Gastroesophageal sphincter (tissue), 4 donors: ENCODE results near the gene MXI1. TPM values are rescaled to one million over a fixed set of nuclear protein-coding genes. Genes with fewer than 3 reads are reported as not detected.

ENCODE experiments used
- ATAC-seq: fragments of 150-250 bp; one replicate; pipeline ENCODE4 v1.9.1; 2016; ENCODE audit warnings: mild to moderate bottlenecking, moderate library complexity
- H3K27ac ChIP-seq, 4 donors: fragments of 200-600 bp; sonication (generic) in 3 of 4; 1 replicate in 3 of 4; 2 replicates in 1 of 4; pipeline ENCODE4 v1.5.1; 2016 to 2019
- H3K27me3 ChIP-seq: fragments of 200-600 bp; sonication (generic); one replicate; pipeline ENCODE4 v1.5.1; 2019
- H3K36me3 ChIP-seq, 2 donors: fragments of 200-600 bp; sonication (generic); one replicate each; pipeline ENCODE4 v1.5.1; 2019; ENCODE audit warnings: control low read depth in 1 of 2
- H3K4me1 ChIP-seq, 3 donors: fragments of 200-600 bp; sonication (generic); 1 replicate in 2 of 3; 2 replicates in 1 of 3; pipeline ENCODE4 v1.5.1; 2016 to 2019; ENCODE audit warnings: control low read depth in 2 of 3
- H3K4me3 ChIP-seq, 2 donors: fragments of 200-600 bp; sonication (generic); one replicate each; pipeline ENCODE4 v1.5.1; 2019; ENCODE audit warnings: mild to moderate bottlenecking in 1 of 2, moderate library complexity in 1 of 2
- H3K9me3 ChIP-seq, 3 donors: fragments of 200-600 bp; sonication (generic); one replicate each; pipeline ENCODE4 v1.5.1; 2017 to 2019; ENCODE audit warnings: control low read depth in 2 of 3
- CTCF ChIP-seq, 4 experiments: fragments of 200-600 bp in 2 of 4; fragments of 450-650 bp in 2 of 4; sonication (generic) in 1 of 4; IDR thresholded peaks; one replicate each; pipeline ENCODE4 v1.5.1; 2017 to 2019; ENCODE audit warnings: antibody characterized with exemption in 4 of 4, mild to moderate bottlenecking in 2 of 4, moderate library complexity in 2 of 4
- EP300 ChIP-seq: sonication (generic); formaldehyde crosslinking; IDR thresholded peaks from one replicate; pipeline ENCODE4 v1.6.1; 2017; ENCODE audit warnings: antibody characterized with exemption, mild to moderate bottlenecking
- POLR2A ChIP-seq, 2 donors: fragments of 450-650 bp; IDR thresholded peaks; one replicate each; pipeline ENCODE4 v1.6.1; 2017; ENCODE audit warnings: antibody characterized with exemption in 2 of 2, mild to moderate bottlenecking in 2 of 2, moderate library complexity in 1 of 2
- POLR2AphosphoS5 ChIP-seq: sonication (generic); formaldehyde crosslinking; IDR thresholded peaks from one replicate; pipeline ENCODE4 v1.6.1; 2017; ENCODE audit warnings: antibody characterized with exemption
- WGBS, 2 donors: methylation state at CpG; one replicate each; pipeline ENCODE4 v1.1.5; 2018; ENCODE audit warnings: low coverage in 1 of 2; 5-methylcytosine and 5-hydroxymethylcytosine counted together
- total RNA-seq, 4 donors: library from RNA; depleted of rRNA; stranded (reverse); fragments of >200 nt; gene quantifications; one replicate each; pipeline ENCODE4 v1.1.0, GENCODE V29; 2016

Gene MXI1
- total RNA-seq, 4 donors from 2014 or later = 103 to 279 (median 218) TPM

- H3K27me3 ChIP-seq = peaks cover 61% of the 10 kb centered on the region
Measured at GRCh38 chr10:110168601-110169481, 38.6 kb upstream of the MXI1 start.

GRCh38 chr10:110169586-110169985 lies 37.8 kb upstream of the MXI1 start:
- H3K4me1 ChIP-seq = peaks cover 0 to 21% (median 6%) of the 10 kb centered on the region in 3 donors
- peaks cover 61% of the 10 kb centered on the region for H3K27me3 ChIP-seq
- TF ChIP-seq POLR2AphosphoS5 (no peak), POLR2A (IDR thresholded peaks at IDR 0.05) (no peak), EP300 (no peak), CTCF (IDR thresholded peaks at IDR 0.05) (no peak)
- 0% methylated on average over 1 of the region's 1 CpG; no CpG with 5 or more reads in 1 of the 2 donors for WGBS, 2 donors
- H3K4me3 ChIP-seq = no peak overlapping the region
- ATAC-seq = no peak
- H3K36me3 ChIP-seq = no peaks in the 10 kb centered on the region
- H3K9me3 ChIP-seq = no peaks in the 10 kb centered on the region
- H3K27ac ChIP-seq = no peak overlapping the region

More at GRCh38 chr10:110168601-110169481, 38.6 kb upstream of the MXI1 start:
- no peak for ATAC-seq
- H3K4me3 ChIP-seq = no peak overlapping the region
- 31 to 60% methylated on average over 4 of the region's 10 CpGs for WGBS, 2 donors
- no peaks in the 10 kb centered on the region for H3K9me3 ChIP-seq
- H3K36me3 ChIP-seq = no peaks in the 10 kb centered on the region
- peaks cover 0 to 21% (median 6%) of the 10 kb centered on the region in 3 donors for H3K4me1 ChIP-seq
- no peak overlapping the region for H3K27ac ChIP-seq
- TF ChIP-seq CTCF (IDR thresholded peaks at IDR 0.05) (no peak), POLR2AphosphoS5 (no peak)

GRCh38 chr10:110170142-110170971 lies 37.0 kb upstream of the MXI1 start:
- peaks cover 0 to 21% (median 6%) of the 10 kb centered on the region in 3 donors for H3K4me1 ChIP-seq
- ATAC-seq = no peak
- TF ChIP-seq POLR2AphosphoS5 (no peak), EP300 (no peak)

GRCh38 chr10:110171032-110171431 lies 36.4 kb upstream of the MXI1 start:
- TF ChIP-seq POLR2AphosphoS5 (no peak), CTCF (IDR thresholded peaks at IDR 0.05) (no peak)
- no peak for ATAC-seq

More at GRCh38 chr10:110170142-110170971, 37.0 kb upstream of the MXI1 start:
- WGBS, 2 donors = 11 to 23% methylated on average over 9 of the region's 13 CpGs
- no peak overlapping the region for H3K27ac ChIP-seq
- H3K27me3 ChIP-seq = peaks cover 59% of the 10 kb centered on the region
- no peaks in the 10 kb centered on the region for H3K9me3 ChIP-seq
- H3K4me3 ChIP-seq = no peak overlapping the region
- H3K36me3 ChIP-seq = no peaks in the 10 kb centered on the region

GRCh38 chr10:110172155-110172554 lies 35.2 kb upstream of the MXI1 start:
- WGBS, 2 donors = 80 to 89% methylated on average over 4 to 5 of the region's 5 CpGs
- Histone ChIP-seq H3K9me3 (no peaks in the 10 kb centered on the region), H3K36me3 (no peaks in the 10 kb centered on the region), H3K27ac (no peak overlapping the region), H3K4me3 (no peak overlapping the region), H3K4me1 (peaks cover 0 to 21% (median 6%) of the 10 kb centered on the region in 3 donors), H3K27me3 (peaks cover 41% of the 10 kb centered on the region)
- no peak for ATAC-seq
- no peak for TF ChIP-seq POLR2A (IDR thresholded peaks at IDR 0.05)
- TF ChIP-seq EP300 = no peak
- no peak for TF ChIP-seq POLR2AphosphoS5

More at GRCh38 chr10:110171032-110171431, 36.4 kb upstream of the MXI1 start:
- Histone ChIP-seq H3K4me3 (no peak overlapping the region), H3K27me3 (peaks cover 53% of the 10 kb centered on the region), H3K27ac (no peak overlapping the region), H3K9me3 (no peaks in the 10 kb centered on the region), H3K36me3 (no peaks in the 10 kb centered on the region), H3K4me1 (peaks cover 0 to 21% (median 6%) of the 10 kb centered on the region in 3 donors)
- whole genome bisulfite sequencing, 2 donors = 60 to 62% methylated on average over 5 to 6 of the region's 6 CpGs
